Ishikawa (cell line): ENCODE measurements around the gene TMEM94.

Experiments used
- CEBPB ChIP-seq: IDR thresholded peaks from 2 replicates; pipeline ENCODE4 v1.6.1; 2012
- CREB1 ChIP-seq: IDR thresholded peaks from 2 replicates; pipeline ENCODE4 v1.6.1; 2012; ENCODE audit warnings: low read depth
- EP300 ChIP-seq: IDR thresholded peaks from 2 replicates; pipeline ENCODE4 v1.6.1; 2012; ENCODE audit warnings: borderline replicate concordance
- MAX ChIP-seq: IDR thresholded peaks from 2 replicates; pipeline ENCODE4 v1.6.1; 2012
- RAD21 ChIP-seq: IDR thresholded peaks from 2 replicates; pipeline ENCODE4 v1.6.1; 2012; ENCODE audit warnings: low read depth
- TAF1 ChIP-seq: IDR thresholded peaks from 2 replicates; pipeline ENCODE4 v1.6.1; 2012; ENCODE audit warnings: low read depth, mild to moderate bottlenecking
- USF1 ChIP-seq: IDR thresholded peaks from 2 replicates; pipeline ENCODE4 v1.6.1; 2012
- YY1 ChIP-seq: IDR thresholded peaks from 2 replicates; pipeline ENCODE4 v1.6.1; 2012; ENCODE audit warnings: low read depth

- no peak for TF ChIP-seq CREB1
- TF ChIP-seq EP300: no peak
- TF ChIP-seq YY1: no peak
- TF ChIP-seq MAX: no peak
- TF ChIP-seq RAD21: no peak
- TF ChIP-seq USF1: no peak
- TF ChIP-seq CEBPB: no peak
- TF ChIP-seq TAF1: no peak
Observed at GRCh38 chr17:75471207-75471606, 14.8 kb downstream of the TMEM94 start.
